B cell (primary cell): ENCODE data around the gene MYH10.

Experiments used
- CTCF ChIP-seq: fragments of 200-600 bp; IDR thresholded peaks from one replicate; pipeline ENCODE4 v1.8.0; 2022; ENCODE audit warnings: antibody characterized with exemption, mild to moderate bottlenecking
- EZH2 ChIP-seq: IDR thresholded peaks from 2 replicates; pipeline ENCODE4 v1.6.1; 2012; ENCODE audit warnings: borderline replicate concordance, low read depth, mild to moderate bottlenecking, moderate library complexity, low read length; ENCODE audit not compliant: insufficient read depth, poor library complexity, severe bottlenecking

- TF ChIP-seq CTCF (no peak), EZH2 (no peak)
Observed at GRCh38 chr17:8673612-8674011, 43.1 kb upstream of the MYH10 start.
